ENCODE data around the gene PHGDH.

The PHGDH gene

DNA sequence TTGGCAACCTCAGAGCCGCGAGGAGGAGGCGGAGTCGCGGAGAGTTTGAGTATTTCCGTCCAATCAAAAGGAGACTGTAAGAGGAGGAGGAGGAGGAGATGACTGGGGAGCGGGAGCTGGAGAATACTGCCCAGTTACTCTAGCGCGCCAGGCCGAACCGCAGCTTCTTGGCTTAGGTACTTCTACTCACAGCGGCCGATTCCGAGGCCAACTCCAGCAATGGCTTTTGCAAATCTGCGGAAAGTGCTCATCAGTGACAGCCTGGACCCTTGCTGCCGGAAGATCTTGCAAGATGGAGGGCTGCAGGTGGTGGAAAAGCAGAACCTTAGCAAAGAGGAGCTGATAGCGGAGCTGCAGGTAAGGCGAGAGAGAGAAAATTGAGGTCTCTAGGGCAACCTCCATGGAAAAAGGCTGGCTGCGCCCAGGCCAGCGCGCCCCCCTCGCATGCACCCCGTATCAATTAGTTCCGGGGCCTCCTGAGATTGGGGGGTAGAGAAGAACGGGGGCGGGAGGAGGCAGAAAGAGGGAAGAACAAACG, at the start of gene PHGDH:
PHGDH (plus strand) TSS at position 131 of the 538 bp plus-strand sequence; CDS start at position 220, 89 bp downstream.
- DNase-seq: peak; percentile 83

GRCh38 chr1:119662034-119662437, 49.7 kb upstream of the PHGDH start:
- no peak for DNase-seq

GRCh38 chr1:119664067-119664466, 47.7 kb upstream of the PHGDH start:
- no peak for DNase-seq

DNA sequence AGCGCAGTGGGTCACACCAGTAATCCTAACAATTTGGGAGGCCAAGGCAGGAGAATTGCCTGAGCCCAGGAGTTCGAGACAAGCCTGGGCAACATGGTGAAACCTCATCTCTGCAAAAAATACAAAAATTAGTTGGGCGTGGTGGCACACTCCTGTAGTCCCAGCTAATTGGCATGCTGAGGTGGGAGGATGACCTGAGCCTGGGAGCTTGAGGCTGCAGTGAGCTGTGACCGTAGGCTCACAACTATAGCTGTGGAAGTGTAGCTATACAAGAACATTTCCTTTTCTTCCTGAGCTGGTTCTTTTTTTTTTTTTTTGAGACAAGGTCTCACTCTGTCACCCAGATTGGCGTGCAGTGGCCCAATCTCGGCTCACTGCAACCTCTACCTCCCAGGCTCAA, 44.6 kb upstream of the PHGDH start:
- DNase-seq: no peak

DNA sequence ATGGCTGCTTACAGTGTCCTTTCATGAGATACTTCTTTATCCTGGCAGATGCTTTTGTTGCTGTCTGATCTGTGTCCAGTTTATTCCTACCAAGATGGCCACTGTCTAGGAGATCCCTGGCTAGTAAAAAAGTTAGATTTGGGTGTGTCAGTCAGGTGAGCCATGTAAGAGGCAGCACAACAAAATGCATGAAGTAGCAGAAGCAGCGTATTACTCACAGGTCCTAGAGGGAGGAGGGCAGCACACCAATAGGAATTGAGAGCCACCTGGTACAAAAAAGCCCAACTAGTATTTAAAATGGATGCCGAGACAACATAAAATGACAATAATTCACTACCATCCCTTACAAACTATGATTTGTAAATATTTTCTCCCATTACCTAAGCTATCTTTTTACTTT, 40.8 kb upstream of the PHGDH start:
- DNase-seq: no peak

GRCh38 chr1:119673171-119673940, 38.4 kb upstream of the PHGDH start:
- no peak for DNase-seq

DNA sequence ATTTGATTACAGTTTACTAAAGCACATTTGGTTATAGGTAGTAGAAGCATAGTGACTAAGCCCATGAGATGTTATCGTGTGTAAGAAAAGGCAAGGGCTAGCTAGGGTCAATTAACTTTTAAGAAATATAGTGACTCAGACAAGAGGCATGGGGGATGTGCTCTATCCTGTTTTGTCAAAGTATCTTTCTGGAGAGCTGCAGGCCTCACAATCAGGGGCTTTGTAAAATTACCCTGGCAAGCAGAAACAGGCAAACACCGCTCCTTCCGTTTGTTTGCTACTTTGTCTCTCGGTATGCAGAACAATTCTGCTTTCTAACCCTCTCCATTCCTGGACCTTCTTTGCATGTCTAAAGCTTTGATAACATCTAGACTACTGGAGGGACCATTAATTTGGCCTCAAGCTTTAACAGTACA, 37.6 kb upstream of the PHGDH start:
- no peak for DNase-seq

GRCh38 chr1:119674835-119675289, 36.9 kb upstream of the PHGDH start:
- DNase-seq: no peak

GRCh38 chr1:119675349-119676345, 36.1 kb upstream of the PHGDH start:
- DNase-seq: peak; percentile 74

DNA sequence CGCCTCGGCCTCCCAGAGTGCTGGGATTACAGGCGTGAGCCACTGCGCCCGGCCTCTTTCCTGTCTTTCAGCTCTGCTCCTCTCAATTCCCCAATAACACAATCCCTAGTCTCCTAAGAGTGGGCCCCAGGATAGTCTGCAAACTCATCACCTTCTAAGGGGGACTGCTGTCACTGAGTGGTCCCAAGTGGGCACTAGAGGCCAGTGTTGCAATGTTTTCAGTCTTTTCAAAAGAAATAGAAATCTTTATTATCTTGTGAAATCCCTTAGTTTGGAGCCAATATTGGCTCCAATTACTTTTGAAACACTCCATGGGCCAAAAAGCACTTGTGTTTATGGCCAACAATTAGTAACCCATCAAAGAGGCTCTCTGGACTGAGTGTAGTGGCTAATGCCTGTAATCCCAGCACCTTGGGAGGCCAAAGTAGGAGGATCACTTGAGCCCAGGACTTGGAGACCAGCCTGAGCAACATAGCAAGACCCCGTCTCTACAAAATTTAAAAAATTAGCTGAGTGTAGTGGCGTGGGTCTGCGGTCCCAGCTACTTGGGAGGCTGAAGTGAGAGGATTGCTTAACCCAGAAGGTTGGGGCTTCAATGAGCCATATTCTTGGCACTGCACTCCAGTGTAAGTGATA, 35.0 kb upstream of the PHGDH start:
- DNase-seq: no peak

DNA sequence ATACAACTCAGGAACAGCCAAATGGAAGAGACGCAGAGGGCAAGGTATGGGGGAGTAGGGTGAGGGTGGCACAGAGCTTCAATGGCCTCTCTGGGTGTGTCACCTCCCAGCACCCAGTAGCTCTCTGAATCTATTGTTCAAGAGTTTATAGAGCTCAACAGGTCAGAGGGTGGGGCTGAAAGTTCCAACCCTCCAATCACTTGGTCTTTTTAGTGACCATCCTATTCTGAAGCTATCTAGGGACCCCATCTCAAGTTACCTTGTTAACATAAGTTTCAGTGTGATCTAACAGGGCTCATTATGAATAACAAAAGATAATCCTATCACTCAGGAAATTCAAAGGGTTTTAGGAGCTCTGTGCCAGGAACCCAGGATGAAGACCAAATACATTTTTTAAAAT, 32.5 kb upstream of the PHGDH start:
- DNase-seq: no peak

DNA sequence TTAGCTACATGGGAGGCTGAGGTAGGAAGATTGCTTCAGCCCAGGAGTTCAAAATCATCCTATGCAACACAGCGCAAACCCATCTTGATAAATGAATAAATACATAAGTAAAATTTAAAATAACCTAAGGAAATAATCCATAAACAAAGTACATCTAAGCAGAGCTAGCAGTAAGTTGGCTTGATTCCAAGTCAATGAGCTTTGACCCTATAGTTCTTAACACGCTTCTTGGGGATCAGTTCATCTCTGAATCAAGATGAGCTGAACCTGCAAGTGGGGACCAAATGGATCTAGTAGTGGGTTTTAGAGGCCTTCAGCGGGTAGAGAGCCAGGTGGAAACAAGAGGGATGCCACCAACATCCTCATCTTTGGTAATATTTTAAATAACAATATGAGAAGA, 31.5 kb upstream of the PHGDH start:
- no peak for DNase-seq

DNA sequence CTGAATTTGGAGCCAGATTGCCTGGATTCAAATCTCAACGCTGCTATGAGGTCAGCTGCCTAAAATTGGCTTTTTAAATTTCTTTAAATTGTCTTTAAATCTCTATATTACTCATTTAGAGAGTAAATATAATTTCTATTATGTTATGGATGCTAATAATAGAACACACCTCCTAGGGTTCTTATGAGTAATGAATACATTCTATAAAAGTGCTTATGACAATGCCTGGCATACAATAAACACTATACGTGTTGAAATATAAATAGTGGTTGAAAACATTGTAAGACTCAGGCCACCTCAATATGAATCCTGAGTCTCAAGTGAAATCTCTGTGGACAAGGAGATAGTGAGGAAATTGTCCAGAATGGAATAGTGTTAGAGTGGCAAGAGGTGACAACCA, 31.0 kb upstream of the PHGDH start:
- DNase-seq: no peak

DNA sequence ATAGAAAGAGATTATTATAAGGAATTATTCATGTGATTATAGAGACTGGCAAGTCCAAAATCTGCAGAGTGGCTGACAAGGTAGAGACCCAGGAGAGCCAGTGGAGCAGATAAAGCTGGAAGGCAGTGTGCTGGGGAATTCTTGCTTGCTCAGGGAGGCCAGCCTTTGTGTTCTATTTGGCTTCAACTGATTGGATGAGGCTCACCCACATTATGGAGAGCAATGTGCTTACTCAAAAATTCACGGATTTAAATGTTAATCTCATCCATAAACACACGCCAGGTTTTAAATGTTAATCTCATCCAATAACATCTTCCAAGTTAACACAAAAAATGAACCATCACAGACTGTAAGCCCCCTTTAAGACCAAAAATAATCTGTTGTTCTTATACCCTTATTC, 30.2 kb upstream of the PHGDH start:
- DNase-seq: no peak

DNA sequence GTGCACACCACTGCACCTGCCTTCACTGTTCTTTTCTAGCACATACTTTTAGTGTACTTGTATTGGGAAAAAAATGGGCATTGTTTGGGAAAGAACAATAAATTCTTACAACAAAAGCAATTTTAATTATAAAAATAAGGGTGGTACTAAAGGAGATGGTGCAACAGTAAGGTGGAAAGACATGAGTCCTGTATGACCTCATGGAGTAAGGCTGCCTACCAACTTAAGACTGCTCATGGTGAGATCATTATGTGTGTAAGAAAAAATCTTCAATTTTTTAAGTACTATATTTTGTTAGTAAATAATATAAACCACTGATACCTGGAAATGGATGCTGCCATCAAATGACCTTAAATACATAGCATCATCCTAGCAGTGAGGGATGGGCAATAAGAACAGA, 29.6 kb upstream of the PHGDH start:
- DNase-seq: no peak

DNA sequence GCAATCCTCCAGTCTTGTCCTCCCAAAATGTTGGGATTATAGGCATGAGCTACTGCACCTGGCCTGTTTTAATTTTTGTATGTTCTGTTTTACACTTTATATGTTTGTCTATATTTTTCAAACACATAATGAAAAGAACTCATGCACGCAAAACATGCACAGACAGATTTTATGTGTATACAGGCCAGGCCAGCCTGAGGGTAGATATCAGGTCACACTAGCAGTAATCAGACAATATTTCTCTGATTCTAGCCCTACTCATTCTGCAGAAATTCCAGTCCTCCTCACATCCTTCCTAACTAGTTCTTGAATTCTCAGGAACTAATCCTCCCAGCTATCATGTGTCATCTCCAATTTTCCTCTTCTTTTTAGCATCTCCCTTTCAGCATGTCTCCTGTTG, 27.8 kb upstream of the PHGDH start:
- no peak for DNase-seq

DNA sequence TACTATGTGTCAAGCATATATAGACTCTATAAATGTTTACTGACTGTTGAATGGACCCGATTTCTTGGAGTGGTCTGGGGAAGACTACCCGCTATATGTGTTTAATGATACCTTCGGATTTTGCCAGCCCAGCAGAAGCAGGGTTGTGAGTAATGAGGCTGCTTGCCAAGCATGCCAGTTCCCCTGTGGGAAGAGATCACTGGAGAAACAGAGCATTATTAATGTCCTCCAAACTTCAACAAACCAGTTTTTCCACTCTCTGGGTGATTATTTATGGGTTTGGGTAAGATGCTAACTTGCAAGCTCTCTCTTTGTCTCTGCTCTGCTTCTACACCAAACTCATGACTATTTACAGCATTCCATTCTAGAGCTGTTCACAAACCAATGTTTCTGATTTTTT, 25.1 kb upstream of the PHGDH start:
- DNase-seq: peak; percentile 34

DNA sequence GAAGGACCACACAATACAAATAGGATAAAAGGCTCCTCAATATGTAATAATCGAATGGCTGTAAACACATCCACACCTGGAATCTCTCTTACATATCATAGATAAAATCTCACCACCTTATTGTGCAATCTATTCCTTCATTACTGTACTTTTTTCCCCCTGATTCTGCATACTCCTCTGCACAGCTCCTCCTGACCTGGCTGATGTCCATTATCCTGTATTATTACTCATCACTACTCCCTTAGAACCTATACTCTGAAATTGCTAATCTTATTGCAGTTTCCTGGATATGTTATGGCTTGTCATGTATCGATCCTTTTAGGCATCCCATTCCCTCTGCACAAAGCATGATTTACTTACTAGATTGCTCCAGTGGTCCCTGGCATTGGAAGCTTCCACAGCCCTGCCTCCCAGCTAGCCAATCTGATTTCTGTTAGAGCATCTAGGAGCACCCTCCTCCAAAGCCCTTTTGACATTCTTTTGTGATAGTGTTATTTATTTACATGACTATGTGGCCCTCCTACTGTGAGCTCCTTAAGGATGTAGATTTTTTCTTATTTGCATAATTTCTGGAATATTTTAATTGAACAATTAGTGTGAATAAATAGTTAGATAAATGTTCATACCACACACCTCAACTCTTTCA, 24.2 kb upstream of the PHGDH start:
- DNase-seq: no peak

- no peak for DNase-seq
Observed at GRCh38 chr1:119688810-119689209, 22.9 kb upstream of the PHGDH start.

- no peak for DNase-seq
Observed at GRCh38 chr1:119689511-119689910, 22.2 kb upstream of the PHGDH start.

DNA sequence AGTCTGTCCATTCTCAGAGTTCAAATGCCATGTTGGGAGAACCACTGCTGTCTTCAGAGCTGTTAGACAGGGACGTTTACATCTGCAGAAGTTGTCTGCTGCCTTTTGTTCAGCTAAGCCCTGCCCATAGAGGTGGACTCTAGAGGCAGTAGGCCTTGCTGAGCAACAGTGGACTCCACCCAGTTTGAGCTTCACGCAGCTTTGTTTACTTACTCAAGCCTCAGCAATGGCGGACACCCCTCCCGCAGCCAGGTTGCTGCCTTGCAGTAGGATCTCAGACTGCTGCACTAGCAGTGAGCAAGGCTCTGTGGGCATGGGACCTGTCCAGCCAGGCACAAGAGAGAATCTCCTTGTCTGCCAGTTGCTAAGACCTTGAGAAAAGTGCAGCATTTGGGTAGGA, 14.9 kb upstream of the PHGDH start:
- peak; percentile 59 for DNase-seq

DNA sequence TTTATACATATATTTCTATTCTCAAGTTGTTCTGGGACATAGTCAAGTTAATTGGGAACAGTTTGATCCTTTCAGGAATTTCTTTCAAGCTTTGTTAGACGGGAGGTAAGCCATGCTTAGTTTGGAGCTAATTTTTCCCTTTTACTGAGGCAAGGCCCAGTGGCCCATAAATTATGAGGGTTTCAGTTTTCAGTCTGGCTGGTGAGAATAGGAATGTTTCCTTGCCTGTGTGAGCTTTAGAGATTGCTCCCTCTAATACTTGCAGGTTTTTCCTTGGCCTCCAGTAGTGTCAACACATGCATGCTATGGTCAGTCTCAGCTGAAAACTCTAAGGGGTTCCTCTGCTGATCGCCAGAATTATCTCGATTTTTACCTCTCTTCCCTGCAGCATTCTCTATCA, 14.1 kb upstream of the PHGDH start:
- no peak for DNase-seq

GRCh38 chr1:119700326-119700725, 11.4 kb upstream of the PHGDH start:
- DNase-seq: no peak
